ENCODE results near the gene OSBPL5. TPM values are rescaled to one million over a fixed set of nuclear protein-coding genes. Genes with fewer than 3 reads are reported as not detected.
A peak's percentile ranks its signal among the peaks of the same experiment; 100 is the strongest.

OSBPL5 gene
- total RNA-seq, 4 donors from 2014 or later = 9.2 to 18.5 (median 14.0) TPM

GRCh38 chr11:3123761-3124733 is 41.1 kb downstream of the OSBPL5 start:
- TF ChIP-seq POLR2A (IDR thresholded peaks at IDR 0.05) = no peak
- TF ChIP-seq, protein P1, sequence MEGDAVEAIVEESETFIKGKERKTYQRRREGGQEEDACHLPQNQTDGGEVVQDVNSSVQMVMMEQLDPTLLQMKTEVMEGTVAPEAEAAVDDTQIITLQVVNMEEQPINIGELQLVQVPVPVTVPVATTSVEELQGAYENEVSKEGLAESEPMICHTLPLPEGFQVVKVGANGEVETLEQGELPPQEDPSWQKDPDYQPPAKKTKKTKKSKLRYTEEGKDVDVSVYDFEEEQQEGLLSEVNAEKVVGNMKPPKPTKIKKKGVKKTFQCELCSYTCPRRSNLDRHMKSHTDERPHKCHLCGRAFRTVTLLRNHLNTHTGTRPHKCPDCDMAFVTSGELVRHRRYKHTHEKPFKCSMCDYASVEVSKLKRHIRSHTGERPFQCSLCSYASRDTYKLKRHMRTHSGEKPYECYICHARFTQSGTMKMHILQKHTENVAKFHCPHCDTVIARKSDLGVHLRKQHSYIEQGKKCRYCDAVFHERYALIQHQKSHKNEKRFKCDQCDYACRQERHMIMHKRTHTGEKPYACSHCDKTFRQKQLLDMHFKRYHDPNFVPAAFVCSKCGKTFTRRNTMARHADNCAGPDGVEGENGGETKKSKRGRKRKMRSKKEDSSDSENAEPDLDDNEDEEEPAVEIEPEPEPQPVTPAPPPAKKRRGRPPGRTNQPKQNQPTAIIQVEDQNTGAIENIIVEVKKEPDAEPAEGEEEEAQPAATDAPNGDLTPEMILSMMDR (IDR thresholded peaks at IDR 0.05 in 4 of 5, conservative IDR thresholded peaks at IDR 0.05 in 1 of 5) = no peak
- peaks cover 33 to 44% of the 10 kb centered on the region in 2 donors for H3K4me1 ChIP-seq
- intact Hi-C loops (cut with DNase I; ENCODE audit: low total_unique reads) (loop anchor here (2.0 kb wide), 2 partner anchors 41 to 67 kb away; partner anchors contain the start of genes CARS1 and OSBPL5), in situ Hi-C loops (cut with MboI; ENCODE audit: low sequenced_read_pairs in 4 of 4) (no loop called here)
- ATAC-seq (peak; percentile 89 to 90), DNase-seq (peak; percentile 90 to 93)
- H3K9me3 ChIP-seq = no peaks in the 10 kb centered on the region
- H3K36me3 ChIP-seq = peaks cover 0 to 10% of the 10 kb centered on the region in 2 donors
- no peaks in the 10 kb centered on the region for H3K27me3 ChIP-seq
- H3K4me3 ChIP-seq = no peak overlapping the region
- peak overlapping the region; percentile 73 to 85 (median 78) for H3K27ac ChIP-seq

- no peak for TF ChIP-seq POLR2A (IDR thresholded peaks at IDR 0.05)
- TF ChIP-seq, protein P1 (IDR thresholded peaks at IDR 0.05 in 4 of 5, conservative IDR thresholded peaks at IDR 0.05 in 1 of 5) = no peak
- H3K27ac ChIP-seq = peak overlapping the region; percentile 73 to 85 (median 78)
- in situ Hi-C loops (cut with MboI; ENCODE audit: low sequenced_read_pairs in 4 of 4) (no loop called here), intact Hi-C loops (cut with DNase I; ENCODE audit: low total_unique reads) (no loop called here)
- H3K27me3 ChIP-seq = no peaks in the 10 kb centered on the region
- ATAC-seq (peak; percentile 58 to 65), DNase-seq (peak; percentile 73 to 80)
- H3K36me3 ChIP-seq = peaks cover 0 to 13% of the 10 kb centered on the region in 2 donors
- no peaks in the 10 kb centered on the region for H3K9me3 ChIP-seq
- H3K4me3 ChIP-seq = no peak overlapping the region
- H3K4me1 ChIP-seq = peaks cover 33 to 44% of the 10 kb centered on the region in 2 donors
Measured at GRCh38 chr11:3123305-3123704, 41.8 kb downstream of the OSBPL5 start.

DNA sequence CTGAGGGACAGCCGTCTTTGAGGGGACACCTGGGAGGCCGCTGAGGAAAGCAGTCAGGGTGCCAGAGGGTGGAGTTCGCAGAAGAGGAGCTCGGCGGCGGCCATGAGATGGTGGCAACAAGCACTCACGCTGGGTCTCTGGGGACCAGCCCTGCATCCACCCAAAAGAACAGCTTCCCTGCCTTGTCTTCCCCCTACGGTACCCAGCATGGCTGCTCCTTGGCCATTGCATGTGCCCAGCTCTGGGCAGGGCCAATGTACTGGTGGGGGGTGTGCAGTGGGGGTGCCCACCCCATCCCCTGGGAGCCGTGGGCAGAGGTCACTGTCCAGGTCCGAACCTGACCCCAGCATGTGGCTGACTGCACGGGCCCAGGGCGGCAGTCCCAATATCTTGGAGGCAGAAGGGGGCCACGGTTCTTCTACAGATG is 42.3 kb downstream of the OSBPL5 start:
- Histone ChIP-seq H3K36me3 (peaks cover 0 to 13% of the 10 kb centered on the region in 2 donors), H3K27ac (peak overlapping the region; percentile 73 to 85 (median 78))
- intact Hi-C loops (cut with DNase I; ENCODE audit: low total_unique reads) = no loop called here

GRCh38 chr11:3121931-3122774 is 43.0 kb downstream of the OSBPL5 start:
- Histone ChIP-seq H3K4me3 (no peak overlapping the region), H3K27me3 (no peaks in the 10 kb centered on the region), H3K36me3 (peaks cover 0 to 13% of the 10 kb centered on the region in 2 donors), H3K4me1 (peaks cover 32 to 40% of the 10 kb centered on the region in 2 donors), H3K27ac (no peak overlapping the region), H3K9me3 (no peaks in the 10 kb centered on the region)
- TF ChIP-seq, protein P1 (IDR thresholded peaks at IDR 0.05 in 4 of 5, conservative IDR thresholded peaks at IDR 0.05 in 1 of 5) = no peak
- no peak for TF ChIP-seq POLR2A (IDR thresholded peaks at IDR 0.05)
- DNase-seq = peak in 1 of 2 donors; percentile 9
- intact Hi-C loops (cut with DNase I; ENCODE audit: low total_unique reads) (no loop called here), in situ Hi-C loops (cut with MboI; ENCODE audit: low sequenced_read_pairs in 4 of 4) (no loop called here)
- no peak for ATAC-seq

More for the DNA sequence above, 42.3 kb downstream of the OSBPL5 start:
- in situ Hi-C loops (cut with MboI; ENCODE audit: low sequenced_read_pairs in 4 of 4) = no loop called here
- Histone ChIP-seq H3K27me3 (no peaks in the 10 kb centered on the region), H3K4me1 (peaks cover 33 to 44% of the 10 kb centered on the region in 2 donors), H3K4me3 (no peak overlapping the region), H3K9me3 (no peaks in the 10 kb centered on the region)
- peak in 1 of 2 donors; percentile 11 for DNase-seq
- no peak for ATAC-seq
- no peak for TF ChIP-seq POLR2A (IDR thresholded peaks at IDR 0.05)
- TF ChIP-seq, protein P1 (IDR thresholded peaks at IDR 0.05 in 4 of 5, conservative IDR thresholded peaks at IDR 0.05 in 1 of 5) = no peak

Data from gastrocnemius medialis (tissue), 4 donors.